ENCODE data around the gene DIPK1B.
"Not testable (repeated sequence)": the region's sequence is repeated elsewhere in the genome, so short reads cannot be mapped to it uniquely, and the experiment has no call there.

Gene DIPK1B

DNA sequence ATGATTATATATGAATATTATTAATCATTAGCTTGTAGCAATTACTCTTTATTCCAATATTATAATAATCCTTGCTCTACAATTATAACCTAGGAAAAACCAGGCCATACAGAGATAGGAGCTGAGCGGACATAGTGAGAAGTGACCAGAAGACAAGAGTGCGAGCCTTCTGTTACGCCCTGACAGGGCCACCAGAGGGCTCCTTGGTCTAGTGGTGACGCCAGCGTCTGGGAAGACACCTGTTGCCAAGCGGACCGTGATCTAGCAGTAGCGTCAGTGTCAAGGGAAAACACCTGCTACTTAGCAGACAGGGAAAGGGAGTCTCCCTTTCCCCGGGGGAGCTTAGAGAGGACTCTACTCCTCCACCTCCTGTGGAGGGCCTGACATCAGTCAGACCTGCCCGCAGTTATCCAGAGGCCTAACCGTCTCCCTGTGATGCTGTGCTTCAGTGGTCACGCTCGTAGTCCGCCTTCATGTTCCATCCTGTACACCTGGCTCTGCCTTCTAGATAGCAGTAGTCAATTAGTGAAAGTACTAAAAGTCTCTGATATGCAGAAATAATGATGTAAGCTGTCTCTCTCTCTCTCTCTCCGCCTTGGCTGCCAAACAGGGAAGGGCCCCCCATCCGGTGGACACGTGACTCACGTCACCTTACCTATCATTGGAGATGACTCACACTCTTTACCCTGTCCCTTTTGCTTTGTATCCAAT lies 54.2 kb downstream of the DIPK1B start:
- H3K4me3 ChIP-seq (ENCODE audit: control insufficient read depth, low read depth, low read length), result not testable (repeated sequence)
- DNase-seq (ENCODE audit: low read depth), result peak; percentile 60
- TF ChIP-seq, protein P1, sequence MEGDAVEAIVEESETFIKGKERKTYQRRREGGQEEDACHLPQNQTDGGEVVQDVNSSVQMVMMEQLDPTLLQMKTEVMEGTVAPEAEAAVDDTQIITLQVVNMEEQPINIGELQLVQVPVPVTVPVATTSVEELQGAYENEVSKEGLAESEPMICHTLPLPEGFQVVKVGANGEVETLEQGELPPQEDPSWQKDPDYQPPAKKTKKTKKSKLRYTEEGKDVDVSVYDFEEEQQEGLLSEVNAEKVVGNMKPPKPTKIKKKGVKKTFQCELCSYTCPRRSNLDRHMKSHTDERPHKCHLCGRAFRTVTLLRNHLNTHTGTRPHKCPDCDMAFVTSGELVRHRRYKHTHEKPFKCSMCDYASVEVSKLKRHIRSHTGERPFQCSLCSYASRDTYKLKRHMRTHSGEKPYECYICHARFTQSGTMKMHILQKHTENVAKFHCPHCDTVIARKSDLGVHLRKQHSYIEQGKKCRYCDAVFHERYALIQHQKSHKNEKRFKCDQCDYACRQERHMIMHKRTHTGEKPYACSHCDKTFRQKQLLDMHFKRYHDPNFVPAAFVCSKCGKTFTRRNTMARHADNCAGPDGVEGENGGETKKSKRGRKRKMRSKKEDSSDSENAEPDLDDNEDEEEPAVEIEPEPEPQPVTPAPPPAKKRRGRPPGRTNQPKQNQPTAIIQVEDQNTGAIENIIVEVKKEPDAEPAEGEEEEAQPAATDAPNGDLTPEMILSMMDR (conservative IDR thresholded peaks at IDR 0.05; ENCODE audit: control insufficient read depth, insufficient read depth, low read depth, low read length), result peak; percentile 25

DNA sequence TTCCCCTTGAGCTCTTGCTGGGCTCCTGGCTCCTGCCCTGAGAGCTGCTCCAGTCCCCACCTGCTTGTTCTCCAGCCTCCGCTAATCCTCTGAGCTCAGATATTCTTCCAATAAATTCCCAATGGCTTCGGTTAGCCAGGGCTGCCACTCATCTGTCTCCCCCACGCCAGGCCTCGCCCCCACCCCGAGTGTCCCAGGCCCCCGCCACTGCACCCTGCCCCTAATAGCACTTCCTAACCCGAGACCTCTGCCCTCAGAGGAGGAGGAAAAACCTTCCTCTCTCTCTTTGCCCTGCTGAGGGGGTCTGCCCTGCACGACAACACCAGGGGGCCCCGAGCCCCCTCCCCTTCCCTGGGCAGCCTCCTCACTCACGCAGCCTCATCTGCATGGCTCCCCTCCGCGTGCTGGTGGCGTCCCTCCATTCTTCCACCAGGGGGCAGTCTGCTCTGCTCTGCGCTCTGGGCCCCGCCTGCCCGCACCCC lies 57.4 kb downstream of the DIPK1B start:
- no peak overlapping the region for H3K4me3 ChIP-seq (ENCODE audit: control insufficient read depth, low read depth, low read length)
- no peak for DNase-seq (ENCODE audit: low read depth)
- TF ChIP-seq, protein P1 (conservative IDR thresholded peaks at IDR 0.05; ENCODE audit: control insufficient read depth, insufficient read depth, low read depth, low read length), result peak; percentile 39

DNA sequence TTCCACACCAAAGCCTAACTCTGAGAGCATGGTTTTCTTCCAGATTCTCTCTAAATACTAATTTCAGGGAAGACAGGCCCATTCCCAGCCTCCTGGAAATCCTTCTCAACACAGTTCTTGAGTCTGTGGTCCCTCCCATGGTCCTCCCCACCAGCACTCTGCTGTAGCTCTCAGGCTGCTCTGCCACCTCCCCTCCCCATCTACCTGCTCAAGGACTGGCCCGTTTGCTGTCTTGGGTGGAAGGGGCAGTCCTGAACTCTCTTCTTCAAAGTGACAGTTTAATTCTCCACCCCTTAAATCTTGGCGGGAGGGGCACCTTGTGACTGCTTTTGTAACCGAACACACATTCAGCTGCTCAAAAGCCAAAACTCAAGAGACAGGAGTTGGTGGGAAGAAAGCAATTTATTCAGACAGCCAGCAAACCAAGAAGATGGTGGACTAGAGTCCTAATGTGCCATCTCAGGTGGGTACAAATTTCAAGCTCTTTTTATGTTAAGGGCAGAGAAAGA lies 59.6 kb downstream of the DIPK1B start:
- no peak overlapping the region for H3K4me3 ChIP-seq (ENCODE audit: control insufficient read depth, low read depth, low read length)
- no peak for DNase-seq (ENCODE audit: low read depth)
- TF ChIP-seq, protein P1 (conservative IDR thresholded peaks at IDR 0.05; ENCODE audit: control insufficient read depth, insufficient read depth, low read depth, low read length), result no peak

DNA sequence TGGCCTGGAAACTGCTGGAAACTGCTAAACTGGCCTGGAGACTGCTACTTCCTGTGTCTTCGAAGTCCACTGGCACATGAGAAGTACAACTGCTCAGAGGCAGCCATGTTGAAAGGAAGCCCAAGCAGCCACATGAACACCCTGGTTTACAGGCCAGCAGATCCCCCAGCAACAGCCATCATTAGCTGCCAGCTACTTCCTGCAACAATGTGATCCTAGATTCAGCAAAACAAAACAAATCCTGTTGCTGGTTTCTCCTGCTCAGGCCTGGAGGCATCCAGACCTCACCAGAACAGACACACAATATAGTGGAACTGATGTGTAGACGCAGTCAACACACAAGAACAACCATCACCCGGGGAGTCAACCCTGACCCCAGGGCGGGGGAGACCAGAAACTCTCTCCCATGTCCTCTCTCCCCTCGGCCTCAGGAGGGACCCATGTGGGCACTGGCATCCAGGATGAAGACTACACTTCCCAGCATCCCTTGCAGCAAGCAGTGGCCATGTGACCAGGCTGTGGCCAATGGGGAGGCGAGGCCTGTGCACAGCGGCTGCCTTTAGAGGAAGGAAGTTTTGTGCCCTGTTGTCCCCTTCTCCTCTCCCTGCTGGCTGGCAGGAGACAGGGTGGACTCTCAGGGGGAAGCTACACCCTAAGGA lies 61.1 kb downstream of the DIPK1B start:
- no peak for DNase-seq (ENCODE audit: low read depth)
- TF ChIP-seq, protein P1 (conservative IDR thresholded peaks at IDR 0.05; ENCODE audit: control insufficient read depth, insufficient read depth, low read depth, low read length), result no peak
- no peak overlapping the region for H3K4me3 ChIP-seq (ENCODE audit: control insufficient read depth, low read depth, low read length)

Measured in fibroblast of mammary gland (primary cell).